GM19395 (cell line): ENCODE results near the gene HECW1.
"Not testable (repeated sequence)": the region's sequence is repeated elsewhere in the genome, so short reads cannot be mapped to it uniquely, and the experiment has no call there.

ENCODE experiments used
- ATAC-seq: cut with Tn5 transposase; IDR thresholded peaks from one replicate; pipeline ENCODE4 v1.9.1; 2021; ENCODE audit warnings: mild to moderate bottlenecking, moderate library complexity; ENCODE audit not compliant: unreplicated experiment

Gene HECW1

DNA sequence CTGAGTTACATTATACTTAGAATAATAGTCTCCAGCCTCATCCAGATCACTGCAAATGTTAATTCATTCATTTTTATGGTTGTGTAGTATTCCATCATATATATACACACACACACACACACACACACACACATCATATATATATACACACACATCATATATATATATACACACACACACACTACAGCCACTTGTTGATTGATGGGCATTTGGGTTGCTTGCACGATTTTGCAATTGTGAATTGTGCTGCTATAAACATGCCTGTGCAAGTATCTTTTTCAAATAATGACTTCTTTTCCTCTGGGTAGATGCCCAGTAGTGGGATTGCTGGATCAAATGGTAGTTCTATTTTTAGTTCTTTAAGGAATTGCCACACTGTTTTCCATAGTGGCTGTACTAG, 233.2 kb downstream of the HECW1 start:
- not testable (repeated sequence) for ATAC-seq

DNA sequence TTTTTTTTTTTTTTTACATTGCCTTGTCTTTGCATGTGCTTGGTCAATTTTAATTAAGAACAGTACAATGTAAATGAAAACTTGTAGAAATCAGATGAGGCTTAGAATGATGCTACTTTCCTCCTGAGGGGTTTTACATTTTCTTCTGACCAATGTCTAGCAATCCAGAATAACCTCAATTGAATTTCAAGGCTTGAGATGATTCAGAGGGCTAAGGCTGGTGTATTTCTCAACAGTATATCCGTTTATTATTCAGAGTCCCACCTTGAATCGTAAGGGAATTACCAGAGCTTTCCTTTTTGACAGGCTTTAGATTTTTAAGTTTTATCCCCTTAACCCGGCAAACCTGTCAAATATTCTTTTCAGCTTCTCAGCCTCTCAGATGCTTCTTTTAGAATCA, 239.2 kb downstream of the HECW1 start:
- ATAC-seq: no peak

DNA sequence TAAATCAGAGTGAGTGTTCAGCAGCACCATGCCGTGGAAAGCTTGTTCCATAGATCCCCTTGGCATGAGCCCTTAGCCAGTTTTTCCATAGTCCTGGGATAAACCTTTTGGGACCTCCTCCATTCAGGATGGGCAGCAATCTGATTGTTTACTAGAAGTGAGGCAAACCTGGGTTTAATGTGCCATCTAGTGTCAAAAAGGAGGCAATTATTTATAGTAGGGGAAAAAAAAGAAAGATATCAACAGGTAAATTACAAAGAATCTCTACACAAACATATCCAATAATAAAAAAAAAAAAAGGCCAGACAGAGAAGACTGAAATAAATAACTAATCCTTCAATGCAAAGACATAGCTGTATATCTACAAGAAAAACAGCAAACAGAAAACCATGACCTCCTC, 241.5 kb downstream of the HECW1 start:
- ATAC-seq: no peak

DNA sequence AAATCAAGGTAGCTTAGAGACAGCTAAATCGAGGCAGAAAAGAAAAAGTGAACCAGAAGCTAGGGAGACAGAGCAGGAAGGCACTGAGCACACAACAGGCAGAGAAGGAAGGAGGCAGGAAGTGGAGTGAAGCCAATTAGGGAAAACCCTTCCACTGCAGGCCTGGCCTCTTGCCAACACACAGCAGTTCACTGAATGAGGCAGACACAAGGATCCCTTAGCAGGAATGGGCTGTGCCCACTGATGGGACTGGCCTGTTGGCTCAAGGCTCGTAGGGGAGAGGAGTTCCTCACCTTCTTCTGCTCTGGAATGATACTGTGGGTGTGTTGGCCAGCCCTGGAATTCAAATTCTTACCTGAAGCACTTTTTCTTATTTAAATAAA, 250.2 kb downstream of the HECW1 start:
- no peak for ATAC-seq

DNA sequence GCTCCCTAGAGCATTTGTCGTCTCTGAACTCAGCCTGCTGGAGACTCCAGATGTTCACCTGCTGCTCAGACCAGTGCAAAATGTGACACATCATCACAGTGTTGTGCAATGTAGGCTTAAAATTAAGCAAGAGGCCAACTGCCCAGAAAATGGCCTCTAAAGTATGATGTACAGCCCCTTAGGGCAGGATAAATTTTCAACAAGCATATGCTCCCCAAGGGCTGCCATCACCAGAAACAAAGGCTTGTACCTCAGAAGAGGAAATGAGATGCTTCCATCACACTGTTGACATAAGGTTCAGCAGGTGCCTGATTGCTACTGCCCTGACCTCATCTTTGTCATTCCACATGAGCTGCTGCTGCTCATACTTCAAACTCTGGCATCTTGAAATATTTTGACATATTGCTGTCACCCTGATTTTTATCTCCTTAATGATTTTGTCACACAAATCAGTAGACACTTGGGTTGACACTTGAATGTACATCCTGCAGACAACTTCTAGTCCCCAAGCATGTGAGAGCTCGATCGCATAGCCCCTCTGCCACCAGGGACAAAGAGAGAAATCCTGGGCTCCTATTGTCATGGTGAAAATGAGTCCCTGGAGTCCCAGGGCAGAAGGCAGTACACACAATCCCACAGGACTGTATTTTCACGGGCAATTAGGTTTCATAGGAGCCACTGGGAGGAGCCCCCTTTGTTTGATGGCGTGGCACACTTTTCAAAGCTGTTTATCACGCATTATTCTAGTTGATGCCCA, 250.8 kb downstream of the HECW1 start:
- no peak for ATAC-seq

DNA sequence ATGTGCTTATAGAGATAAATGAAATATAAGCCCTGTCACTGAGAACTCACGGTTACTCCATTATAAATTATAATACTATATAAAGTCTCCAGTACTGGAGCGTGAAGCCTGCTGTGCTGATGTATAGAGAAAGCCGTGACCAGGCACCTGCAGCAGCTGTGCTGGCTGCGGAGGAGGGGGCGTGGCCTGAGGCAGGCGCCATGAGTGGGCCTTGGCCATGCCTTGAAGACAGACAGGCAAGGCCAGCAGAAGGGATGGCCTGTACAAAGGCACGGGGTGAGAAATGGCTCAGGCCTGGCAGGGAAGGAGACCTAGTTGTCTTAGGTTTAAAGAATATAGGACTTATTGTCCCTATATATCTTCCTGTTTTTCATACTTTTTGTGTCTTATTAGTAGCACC, 251.9 kb downstream of the HECW1 start:
- no peak for ATAC-seq

DNA sequence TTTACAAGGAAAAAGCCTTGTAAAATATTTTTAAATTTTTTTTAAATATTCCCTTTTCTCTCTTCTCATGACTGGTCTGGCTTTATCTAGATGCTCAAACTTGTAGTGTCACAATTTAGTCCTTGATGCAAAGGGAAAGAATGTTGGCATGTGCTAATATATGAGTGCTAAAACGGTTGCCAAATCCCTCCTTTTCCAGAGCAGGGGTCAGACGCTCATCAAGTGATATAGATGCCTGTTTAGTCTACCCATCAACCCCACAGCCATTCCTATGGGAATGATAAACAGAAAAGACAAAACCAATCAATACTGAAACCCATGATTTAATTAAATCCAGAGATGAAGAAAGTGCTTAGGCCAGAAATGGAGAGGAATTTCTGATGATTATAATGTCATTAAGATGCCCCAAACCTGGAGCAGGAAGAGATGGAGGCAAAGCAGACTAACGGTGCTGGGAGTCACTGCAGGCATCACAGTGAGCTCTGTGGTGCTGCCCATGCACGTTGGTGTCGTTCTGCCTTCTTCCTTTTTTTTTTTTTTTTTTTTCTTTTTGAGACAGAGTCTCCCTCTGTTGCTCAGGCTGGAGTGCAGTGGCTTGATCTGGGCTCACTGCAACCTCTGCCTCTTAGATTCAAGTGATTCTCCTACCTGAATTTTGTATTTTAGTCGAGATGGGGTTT, 260.4 kb downstream of the HECW1 start:
- no peak for ATAC-seq

DNA sequence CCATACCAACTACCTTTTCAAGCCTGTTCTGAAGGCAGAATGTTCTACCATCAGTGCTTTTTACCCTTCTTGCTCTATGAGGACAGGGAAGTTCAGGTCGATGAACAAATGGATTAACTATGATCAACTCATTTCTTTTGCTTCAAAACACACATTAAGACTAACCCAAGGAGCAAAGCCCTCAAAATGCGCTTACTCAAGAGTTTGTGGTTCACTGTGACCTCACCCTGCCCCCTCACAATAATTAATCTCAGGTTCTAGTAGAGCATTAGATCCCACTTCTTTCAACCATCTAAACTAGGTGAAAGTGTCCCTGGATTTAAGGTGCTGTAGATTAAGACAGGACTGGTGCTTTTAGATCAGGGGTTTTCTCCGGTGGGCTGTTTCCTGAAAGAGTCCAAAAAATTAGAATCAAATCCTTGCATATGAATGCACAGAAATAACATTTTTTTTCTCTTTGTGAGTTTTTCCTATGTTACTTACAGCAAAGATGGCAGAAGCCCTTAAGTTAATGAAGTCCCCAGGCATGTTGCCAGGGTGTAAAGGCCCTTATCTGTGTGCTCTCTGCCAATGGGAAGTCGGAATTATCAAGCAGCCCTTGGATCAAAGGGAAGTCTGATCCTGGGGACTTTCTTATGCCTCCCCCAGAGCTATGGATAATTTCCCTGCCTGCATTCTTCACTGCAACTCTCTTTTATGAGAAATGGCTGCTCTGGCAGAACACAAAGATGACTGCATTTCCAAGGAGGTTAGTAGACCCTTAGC, 264.9 kb downstream of the HECW1 start:
- no peak for ATAC-seq

DNA sequence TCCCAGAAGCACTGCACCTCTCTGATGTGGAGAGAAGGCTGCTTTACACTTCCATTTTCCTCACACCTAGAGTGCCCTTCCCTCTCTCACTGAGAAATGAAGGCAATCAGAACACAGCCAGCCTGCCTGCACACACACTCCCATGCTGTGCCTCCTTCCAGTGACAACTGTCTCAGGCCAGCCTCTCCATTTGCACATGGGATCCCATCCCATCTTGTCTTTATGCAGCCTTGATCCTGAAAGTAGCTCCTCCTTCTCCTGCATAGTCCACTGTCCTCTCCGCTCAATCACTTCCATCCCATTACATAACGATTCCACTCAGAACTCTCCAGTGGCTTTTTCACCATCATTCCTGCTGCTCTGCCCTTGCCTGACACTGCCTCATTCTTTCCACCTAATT, 266.8 kb downstream of the HECW1 start:
- no peak for ATAC-seq

DNA sequence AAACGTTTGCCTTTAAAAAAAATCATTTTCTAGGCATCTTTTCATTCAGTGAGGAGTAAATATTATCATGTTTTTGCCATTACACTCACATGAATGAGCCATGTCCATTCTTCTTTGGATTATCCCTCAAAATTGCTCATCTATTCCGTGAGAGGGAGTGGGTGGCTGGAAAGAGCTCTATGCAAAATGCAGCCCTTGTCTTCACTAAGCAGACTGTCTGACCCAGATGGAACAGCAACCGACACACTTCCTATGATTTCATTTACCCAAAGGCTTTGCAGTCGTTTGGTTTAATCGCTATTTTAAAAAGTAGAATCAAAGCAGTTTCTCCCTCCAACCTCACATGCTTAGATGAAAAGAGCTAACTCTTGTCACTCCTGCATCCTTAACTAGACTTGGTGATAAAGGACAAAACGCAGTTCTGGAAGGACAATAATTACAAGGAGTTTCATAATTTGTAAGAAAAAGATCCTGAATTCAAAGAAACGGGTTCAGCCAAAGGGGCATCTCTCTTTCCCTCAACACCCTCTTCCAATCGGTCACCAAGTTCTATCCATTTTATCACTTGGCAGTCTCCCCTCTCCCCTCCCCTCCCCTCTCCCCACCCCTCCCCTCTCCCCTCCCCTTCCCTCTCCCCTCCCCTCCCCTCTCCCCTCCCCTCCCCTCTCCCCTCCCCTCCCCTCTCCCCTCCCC, 272.3 kb downstream of the HECW1 start:
- ATAC-seq: no peak

DNA sequence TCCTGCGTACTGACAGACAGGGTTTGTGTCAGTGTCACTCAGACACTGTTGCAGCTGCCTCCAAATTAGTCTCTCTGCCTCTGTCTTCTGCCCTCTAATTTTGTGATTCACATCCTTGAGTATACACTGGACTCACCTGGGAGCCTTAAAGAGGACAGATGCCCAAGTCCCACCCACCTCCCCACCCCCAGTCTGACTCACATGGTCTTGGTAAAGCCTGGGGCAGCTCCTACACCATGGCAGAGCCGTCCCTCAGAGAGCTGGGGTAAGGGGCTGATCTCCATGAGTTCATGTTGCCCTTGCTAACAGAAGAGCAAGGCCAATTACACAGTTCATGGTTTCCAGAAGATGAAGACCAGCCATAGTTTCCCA, 272.8 kb downstream of the HECW1 start:
- ATAC-seq: no peak

DNA sequence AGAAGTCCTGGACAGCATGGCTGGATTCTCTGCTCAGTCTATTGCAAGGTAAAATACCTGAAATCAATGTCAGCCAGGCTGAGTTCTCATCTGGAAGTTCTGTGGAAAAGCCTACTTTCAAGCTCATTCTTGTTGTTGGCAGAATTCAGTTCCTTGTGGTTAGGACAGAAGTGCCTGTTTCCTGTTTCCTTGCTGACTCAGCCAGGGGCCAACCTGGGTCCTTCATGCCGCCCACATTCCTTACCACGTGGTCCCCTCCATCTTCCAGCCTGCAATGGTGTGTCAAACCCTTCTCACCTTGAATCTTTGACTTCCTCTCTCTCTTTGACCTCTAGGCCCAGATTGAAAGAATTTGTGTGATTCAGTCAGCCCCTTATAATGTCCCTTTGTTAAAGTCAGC, 273.4 kb downstream of the HECW1 start:
- no peak for ATAC-seq

DNA sequence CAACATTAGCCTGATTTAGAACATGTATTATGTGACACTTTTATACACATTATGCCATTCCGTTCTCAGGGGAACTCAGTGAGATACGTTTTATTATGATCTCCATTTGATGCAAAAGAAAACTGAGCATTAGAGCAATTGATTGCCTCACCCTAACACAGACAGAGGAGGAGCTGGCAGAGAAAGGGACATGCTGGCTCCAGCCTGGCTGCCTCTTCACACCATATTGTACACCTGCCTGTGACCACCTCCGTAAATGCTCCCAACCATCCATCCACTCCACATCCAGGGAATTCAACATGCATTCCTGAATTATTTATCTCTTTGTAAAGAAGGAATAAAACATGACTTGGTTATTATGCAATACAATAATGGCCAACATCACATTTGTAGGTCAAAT, 275.5 kb downstream of the HECW1 start:
- no peak for ATAC-seq

DNA sequence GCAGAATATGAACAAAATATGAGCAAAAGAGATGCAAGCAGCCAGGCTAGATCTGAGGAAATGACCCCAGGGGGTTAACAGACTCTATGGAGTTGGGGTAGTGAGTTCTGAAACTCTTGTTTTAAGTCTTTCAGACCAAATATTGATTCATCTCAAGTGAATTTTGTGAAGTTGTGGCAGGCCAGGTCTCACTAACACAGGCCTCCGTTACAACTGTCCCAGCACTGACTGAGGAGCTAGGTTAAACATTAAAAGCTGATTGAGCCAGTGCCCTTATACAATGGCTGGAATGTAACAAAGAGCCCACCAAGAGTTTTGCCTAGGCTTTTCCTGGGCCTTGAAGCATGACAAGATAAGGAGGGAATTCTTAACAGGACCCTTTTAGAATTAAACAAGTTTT, 278.1 kb downstream of the HECW1 start:
- no peak for ATAC-seq

DNA sequence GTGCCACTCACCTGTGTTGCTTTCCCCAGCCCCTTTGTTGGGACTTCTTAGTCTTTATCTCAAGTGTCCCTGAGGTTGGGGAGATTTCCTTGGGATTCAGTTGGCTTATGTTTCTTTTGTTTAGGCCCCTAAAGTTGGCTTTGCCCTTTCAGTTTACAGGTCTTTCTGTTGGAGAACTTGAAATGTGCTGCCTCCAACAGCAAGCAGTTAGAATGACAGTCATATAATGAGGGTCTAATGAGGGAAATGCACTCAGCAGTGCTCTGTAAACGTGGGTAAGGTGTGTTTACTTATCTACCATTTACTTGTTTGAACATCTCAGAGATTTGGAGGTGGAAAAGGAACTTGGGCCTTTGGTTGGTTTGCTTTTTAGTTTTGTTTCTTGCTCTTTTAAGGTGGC, 279.1 kb downstream of the HECW1 start:
- ATAC-seq: no peak

DNA sequence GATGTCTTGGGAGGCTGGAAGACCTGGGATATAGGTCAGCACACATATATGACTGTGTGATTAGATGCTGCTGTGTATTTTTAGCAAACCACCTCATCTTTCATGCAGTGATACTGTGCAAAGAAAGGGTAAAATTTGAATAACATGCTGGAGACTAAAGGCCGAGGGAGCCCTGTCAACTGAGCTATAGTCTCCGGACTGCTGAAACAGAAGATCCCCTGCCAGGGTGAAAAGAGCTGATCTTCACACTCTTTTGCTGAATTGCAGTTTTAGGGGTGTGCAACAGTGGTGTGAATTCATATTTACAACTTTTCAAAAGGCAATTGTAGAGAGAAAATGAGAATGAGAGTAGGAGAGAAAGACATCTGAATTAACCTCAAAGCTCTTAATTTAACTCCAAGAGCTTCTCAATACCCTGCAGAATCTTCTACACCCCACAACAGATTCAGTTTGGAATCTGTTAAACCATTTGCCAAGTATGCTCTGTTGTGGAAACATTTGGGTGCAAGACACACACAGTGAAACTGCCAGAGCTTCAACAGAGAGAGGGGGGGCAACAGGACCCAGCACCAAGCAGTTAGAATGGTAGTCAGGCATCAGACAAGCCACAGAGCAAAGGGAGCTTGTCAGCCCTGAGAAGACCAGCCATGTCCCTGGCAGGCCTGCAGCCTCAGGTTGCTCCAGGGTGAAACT, 280.3 kb downstream of the HECW1 start:
- ATAC-seq: no peak

DNA sequence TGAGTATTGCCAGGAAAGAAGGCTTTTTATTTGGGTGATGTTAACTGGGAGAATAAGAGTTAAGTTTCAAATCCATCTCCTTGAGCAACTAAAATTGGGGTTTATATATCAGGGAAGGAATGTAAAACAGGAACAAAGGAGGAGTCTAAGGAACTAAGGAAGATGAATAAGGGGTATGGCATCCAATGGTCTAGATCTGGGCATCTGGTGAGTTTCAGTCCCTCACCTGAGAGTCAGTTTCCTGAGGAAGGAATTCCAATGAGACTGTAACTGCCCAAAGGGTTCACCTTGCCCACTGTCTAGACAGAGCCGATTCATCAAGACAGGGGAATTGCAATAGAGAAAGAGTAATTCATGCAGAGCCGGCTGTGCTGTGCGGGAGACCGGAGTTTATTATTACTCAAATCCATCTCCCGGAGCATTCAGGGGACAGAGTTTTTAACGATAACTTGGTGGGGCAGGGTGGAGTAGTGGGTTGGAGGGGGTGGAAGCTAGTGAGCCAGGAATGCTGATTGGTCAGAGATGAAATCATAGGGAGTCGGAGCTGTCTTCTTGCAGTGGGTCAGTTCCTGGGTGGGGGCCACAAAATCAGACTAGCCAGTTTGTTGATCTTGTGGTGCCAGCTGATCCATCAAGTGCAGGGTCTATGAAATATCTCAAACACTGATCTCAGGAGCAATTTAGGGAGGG, 282.1 kb downstream of the HECW1 start:
- no peak for ATAC-seq

DNA sequence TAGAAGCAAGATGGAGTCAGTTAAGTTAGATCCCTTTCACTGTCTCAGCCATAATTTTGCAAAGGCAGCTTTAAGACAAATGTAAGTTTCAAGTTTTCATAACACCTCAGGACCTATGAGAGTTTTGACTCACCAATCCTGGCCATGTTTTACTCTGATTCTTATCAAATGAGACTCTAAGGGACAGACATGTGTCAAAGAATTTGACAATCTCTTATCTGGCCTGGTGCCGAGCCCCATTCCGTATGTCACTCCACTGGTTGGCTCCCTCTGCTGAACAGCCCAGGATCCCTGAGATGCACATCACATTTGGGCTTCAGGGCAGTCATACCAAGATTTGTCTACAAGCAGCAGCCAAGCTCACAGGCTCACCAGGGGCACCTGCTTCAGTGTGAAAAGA, 282.9 kb downstream of the HECW1 start:
- no peak for ATAC-seq

DNA sequence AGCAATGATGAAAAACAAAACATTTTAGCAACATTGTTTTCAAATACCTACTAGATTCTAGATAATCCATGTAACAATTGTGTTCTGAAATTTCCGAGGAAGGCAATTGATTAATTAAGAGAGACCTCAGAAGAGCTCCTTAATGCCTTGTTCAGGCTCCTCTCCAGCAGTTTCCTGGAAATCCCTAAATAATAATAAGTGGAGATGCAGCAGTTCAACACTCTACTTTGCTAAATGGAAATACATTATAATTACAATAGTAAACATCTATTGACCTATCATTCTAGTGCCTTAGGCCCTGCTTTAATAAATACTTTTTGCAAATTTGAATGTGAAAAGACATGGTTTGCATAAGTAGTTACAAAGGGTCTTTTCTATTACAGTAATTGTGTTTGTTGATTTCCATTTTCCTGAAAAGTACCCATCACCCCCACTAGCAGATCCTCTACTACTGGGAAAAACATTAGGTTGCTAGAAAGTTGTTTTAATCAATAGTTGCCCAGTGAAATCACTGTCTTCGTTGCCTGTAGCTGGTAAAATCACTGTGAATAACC, 283.8 kb downstream of the HECW1 start:
- ATAC-seq: no peak

DNA sequence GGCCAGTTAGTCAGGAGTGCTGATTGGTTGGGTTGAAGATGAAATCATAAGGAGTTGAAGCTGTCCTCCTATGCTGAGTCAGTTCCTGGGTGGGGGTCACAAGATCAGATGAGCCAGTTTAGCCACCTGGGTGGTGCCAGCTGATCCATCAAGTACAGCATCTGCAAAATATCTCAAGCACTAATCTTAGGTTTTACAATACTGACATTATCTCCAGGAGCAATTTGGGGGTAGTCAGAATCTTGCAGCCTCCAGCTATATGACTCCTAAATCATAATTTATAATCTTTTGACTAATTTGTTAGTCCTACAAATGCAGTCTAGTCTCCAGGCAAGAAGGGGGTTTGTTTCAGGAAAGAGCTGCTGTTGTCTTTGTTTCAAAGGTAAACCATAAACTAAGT, 286.4 kb downstream of the HECW1 start:
- no peak for ATAC-seq
